Aorta (tissue), 5 donors: ENCODE results near the gene NPPC. TPM values are rescaled to one million over a fixed set of nuclear protein-coding genes. Genes with fewer than 3 reads are reported as not detected.

Experiments used
- ATAC-seq: fragments of 200-7000 bp; cut with Tn5 transposase; one replicate; pipeline ENCODE4 v1.9.1; 2022; ENCODE audit warnings: moderate library complexity; ENCODE audit not compliant: low FRiP score
- DNase-seq, 2 donors: peaks; one replicate each; pipeline ENCODE4 v3.0.0-alpha.2; 2020
- H3K27ac ChIP-seq, 2 donors: one replicate each; pipeline ENCODE4 v1.5.1; 2013; ENCODE audit warnings: low read length in 2 of 2, mild to moderate bottlenecking in 2 of 2, moderate library complexity in 2 of 2, control low read depth in 1 of 2, inconsistent platforms in 1 of 2, low read depth in 1 of 2
- H3K27me3 ChIP-seq, 2 donors: one replicate each; pipeline ENCODE4 v1.6.1; 2013; ENCODE audit warnings: control low read depth in 1 of 2, low read length in 1 of 2, mild to moderate bottlenecking in 1 of 2, moderate library complexity in 1 of 2; ENCODE audit not compliant: insufficient read depth in 2 of 2, control insufficient read depth in 1 of 2
- H3K36me3 ChIP-seq, 2 donors: one replicate each; pipeline ENCODE4 v1.6.1; 2013; ENCODE audit warnings: control low read depth in 1 of 2, low read length in 1 of 2, mild to moderate bottlenecking in 1 of 2; ENCODE audit not compliant: insufficient read depth in 2 of 2, control insufficient read depth in 1 of 2
- H3K4me1 ChIP-seq, 2 donors: one replicate each; pipeline ENCODE4 v1.6.1; 2013; ENCODE audit warnings: low read length in 2 of 2, control low read depth in 1 of 2, mild to moderate bottlenecking in 1 of 2, moderate library complexity in 1 of 2; ENCODE audit not compliant: insufficient read depth in 2 of 2, control insufficient read depth in 1 of 2
- H3K4me3 ChIP-seq, 2 donors: one replicate each; pipeline ENCODE4 v1.5.1; 2013; ENCODE audit warnings: low read length in 2 of 2, control low read depth in 1 of 2, mild to moderate bottlenecking in 1 of 2
- H3K9me3 ChIP-seq: one replicate; pipeline ENCODE4 v1.6.1; 2013; ENCODE audit warnings: mild to moderate bottlenecking, low read length; ENCODE audit not compliant: control insufficient read depth
- WGBS, 2 donors: extraction: QIAGEN DNeasy Blood & Tissue Kit; methylation state at CpG; one replicate each; pipeline ENCODE4 v1.1.7; 2013; 5-methylcytosine and 5-hydroxymethylcytosine counted together
- intact Hi-C, 2 donors: fragments of 100-400 bp; cut with DNase I; formaldehyde crosslinking; loops; one replicate each; pipeline versions ENCODE4 v1.14.2 to v1.15.0; 2022
- polyA plus RNA-seq, 2 donors: library from polyadenylated mRNA; stranded (reverse); fragments of 200-250 nt; gene quantifications; one replicate each; pipeline ENCODE4 v1.2.3, GENCODE V29; 2013
- total RNA-seq, 2 donors: library from RNA; stranded (reverse); fragmentation: NEBNext Ultra II Directional; extraction: Animal tissue kit (Norgen Biotek cat#: 25700); gene quantifications; one replicate each; pipeline ENCODE4 v1.2.1, GENCODE V29; 2021
- donor health status: healthy with polysubstance abuse.
- donor health status: Bipolar disorder and iron deficiency.
- donor health status: DM: no; HTN: no; CAD: no.
- donor health status: DM: no; HTN: no; CAD: no.
- donor health status: DM: yes; HTN: yes; CAD: no.

Gene NPPC
- total and polyA plus RNA-seq, 4 donors = 0.36 to 0.88 (median 0.49) TPM; not detected in 1

DNA sequence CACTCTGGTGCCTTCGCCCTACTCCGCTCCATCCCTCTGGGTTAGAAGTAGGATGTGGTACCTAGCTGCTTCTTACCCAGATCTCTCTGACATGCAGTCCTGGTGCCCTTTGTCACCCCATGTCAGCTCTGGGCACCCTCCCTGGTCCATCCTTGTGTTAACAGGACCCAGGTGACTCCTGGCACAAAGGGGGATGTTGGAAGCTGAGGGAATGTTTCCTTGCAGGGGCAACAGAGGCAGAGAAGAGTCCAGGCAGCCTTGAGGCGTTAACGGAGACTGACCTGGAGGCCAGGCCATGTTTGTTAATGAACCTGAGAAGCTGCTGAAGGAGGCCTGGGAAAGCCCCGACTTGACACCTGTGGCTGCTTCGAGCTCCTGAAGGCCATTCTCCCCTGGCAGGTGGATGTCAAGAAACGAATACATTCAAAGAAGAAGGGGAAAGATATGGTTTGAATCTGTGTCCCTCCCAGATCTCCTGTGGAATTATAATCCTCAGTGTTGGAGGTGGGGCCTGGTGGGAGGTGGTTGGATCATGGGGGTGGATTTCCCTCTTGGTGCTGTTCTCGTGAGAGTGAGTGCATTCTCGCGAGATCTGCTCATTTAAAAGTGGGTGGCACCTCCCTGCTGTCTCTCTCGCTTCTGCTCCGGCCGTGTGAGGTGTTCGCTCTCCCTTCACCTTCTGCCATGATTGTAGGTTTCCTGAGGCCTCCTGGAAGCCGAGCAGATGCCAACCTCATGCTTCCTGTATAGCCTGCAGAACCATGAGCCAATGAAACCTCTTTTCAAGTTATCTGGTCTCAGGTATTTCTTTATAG, 31.4 kb downstream of the NPPC start:
- intact Hi-C loops = no loop called here
- no peak overlapping the region for H3K4me3 ChIP-seq
- peak in 1 of 2 donors; percentile 17 for DNase-seq

GRCh38 chr2:231891514-231891905, 34.7 kb downstream of the NPPC start:
- ATAC-seq (no peak), DNase-seq (peak in 1 of 2 donors; percentile 32)
- Histone ChIP-seq H3K27ac (no peak overlapping the region), H3K4me3 (no peak overlapping the region), H3K36me3 (no peaks in the 10 kb centered on the region), H3K4me1 (no peaks in the 10 kb centered on the region), H3K9me3 (no peaks in the 10 kb centered on the region), H3K27me3 (no peaks in the 10 kb centered on the region)
- intact Hi-C loops = no loop called here
- WGBS, 2 donors = 57 to 69% methylated on average over 11 of the region's 11 CpGs

More for the DNA sequence above, 31.4 kb downstream of the NPPC start:
- Histone ChIP-seq H3K27me3 (no peaks in the 10 kb centered on the region), H3K36me3 (no peaks in the 10 kb centered on the region), H3K27ac (no peak overlapping the region), H3K9me3 (no peaks in the 10 kb centered on the region), H3K4me1 (no peaks in the 10 kb centered on the region)
- 86% methylated on average over 15 of the region's 15 CpGs for WGBS, 2 donors
- no peak for ATAC-seq

GRCh38 chr2:231890896-231891513, 35.2 kb downstream of the NPPC start:
- intact Hi-C loops = no loop called here
- DNase-seq (peak in 1 of 2 donors; percentile 42), ATAC-seq (no peak)
- Histone ChIP-seq H3K9me3 (peaks cover 4% of the 10 kb centered on the region), H3K36me3 (no peaks in the 10 kb centered on the region), H3K4me3 (no peak overlapping the region), H3K27ac (no peak overlapping the region), H3K4me1 (no peaks in the 10 kb centered on the region), H3K27me3 (no peaks in the 10 kb centered on the region)
- WGBS, 2 donors = 86 to 88% methylated on average over 11 of the region's 11 CpGs

DNA sequence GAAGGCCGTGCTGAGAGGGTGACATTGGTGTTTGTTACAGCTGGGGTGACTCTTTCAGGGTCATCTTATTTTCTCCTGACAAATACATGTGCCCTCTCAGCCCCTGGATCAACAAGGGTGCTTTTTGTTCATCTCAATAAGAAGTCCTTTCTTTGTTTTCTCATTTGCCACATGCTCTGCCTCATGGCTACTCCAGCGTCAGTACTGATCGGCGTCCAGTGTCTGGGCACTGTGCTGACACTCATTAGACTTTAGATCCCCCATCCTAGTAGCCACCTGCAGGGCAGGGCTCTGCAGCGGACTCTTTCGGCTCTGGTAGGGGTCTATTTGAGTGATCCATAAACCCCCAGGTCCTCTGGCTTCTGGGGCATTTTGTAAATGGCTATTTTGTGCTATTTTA, 38.4 kb downstream of the NPPC start:
- no peak for ATAC-seq

GRCh38 chr2:231886071-231886681, 40.0 kb downstream of the NPPC start:
- H3K4me3 ChIP-seq = no peak overlapping the region
- DNase-seq (peak in 1 of 2 donors; percentile 7), ATAC-seq (no peak)
- H3K4me1 ChIP-seq = no peaks in the 10 kb centered on the region
- no peaks in the 10 kb centered on the region for H3K36me3 ChIP-seq
- WGBS, 2 donors = 59 to 71% methylated on average over 3 of the region's 3 CpGs
- no peak overlapping the region for H3K27ac ChIP-seq
- H3K9me3 ChIP-seq = peaks cover 4% of the 10 kb centered on the region
- intact Hi-C loops = no loop called here
- H3K27me3 ChIP-seq = no peaks in the 10 kb centered on the region

More for the DNA sequence above, 38.4 kb downstream of the NPPC start:
- H3K27ac ChIP-seq = no peak overlapping the region
- H3K4me3 ChIP-seq = no peak overlapping the region
- H3K9me3 ChIP-seq = peaks cover 4% of the 10 kb centered on the region
- no peaks in the 10 kb centered on the region for H3K36me3 ChIP-seq
- intact Hi-C loops = no loop called here
- H3K27me3 ChIP-seq = no peaks in the 10 kb centered on the region
- DNase-seq = peak in 1 of 2 donors; percentile 55
- H3K4me1 ChIP-seq = no peaks in the 10 kb centered on the region
- WGBS, 2 donors = 85 to 88% methylated on average over 6 of the region's 6 CpGs

- ATAC-seq (no peak), DNase-seq (no peak)
- H3K27me3 ChIP-seq = no peaks in the 10 kb centered on the region
- no peak overlapping the region for H3K27ac ChIP-seq
- H3K9me3 ChIP-seq = peaks cover 4% of the 10 kb centered on the region
- WGBS, 2 donors = 74 to 77% methylated on average over 8 of the region's 8 CpGs
- H3K36me3 ChIP-seq = no peaks in the 10 kb centered on the region
- H3K4me3 ChIP-seq = no peak overlapping the region
- H3K4me1 ChIP-seq = no peaks in the 10 kb centered on the region
- intact Hi-C loops = no loop called here
Observed at GRCh38 chr2:231884438-231885140, 41.6 kb downstream of the NPPC start.

DNA sequence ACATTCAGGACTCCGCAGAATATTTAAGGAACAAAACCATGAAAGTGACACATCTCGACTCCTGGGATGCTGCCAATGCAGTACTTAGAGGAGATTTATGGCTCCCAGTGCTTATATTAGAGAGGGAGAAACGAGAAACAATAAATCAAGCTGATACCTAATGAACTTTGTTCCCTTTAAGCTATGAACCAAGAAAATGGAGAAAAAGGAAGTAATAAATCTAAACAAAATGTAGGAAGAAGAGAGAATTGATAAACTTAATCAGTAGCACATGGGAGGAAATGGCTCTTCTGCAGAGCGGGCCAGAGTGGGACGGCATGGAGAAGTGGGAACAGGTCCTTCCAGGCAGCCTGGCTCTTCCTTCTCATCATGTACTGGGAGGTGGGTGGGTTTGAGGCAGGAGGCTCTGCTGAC, 42.7 kb downstream of the NPPC start:
- intact Hi-C loops = no loop called here
- no peak for ATAC-seq
- H3K4me1 ChIP-seq = no peaks in the 10 kb centered on the region
- H3K27me3 ChIP-seq = no peaks in the 10 kb centered on the region
- DNase-seq = no peak
- 3 to 17% methylated on average over 5 of the region's 5 CpGs for WGBS, 2 donors
- no peaks in the 10 kb centered on the region for H3K36me3 ChIP-seq
- no peak overlapping the region for H3K27ac ChIP-seq
- no peak overlapping the region for H3K4me3 ChIP-seq
- H3K9me3 ChIP-seq = peaks cover 4% of the 10 kb centered on the region

GRCh38 chr2:231882646-231883045, 43.5 kb downstream of the NPPC start:
- WGBS, 2 donors = 57 to 68% methylated on average over 7 of the region's 7 CpGs
- intact Hi-C loops = no loop called here
- no peak overlapping the region for H3K27ac ChIP-seq
- H3K4me1 ChIP-seq = no peaks in the 10 kb centered on the region
- H3K27me3 ChIP-seq = no peaks in the 10 kb centered on the region
- H3K9me3 ChIP-seq = peaks cover 4% of the 10 kb centered on the region
- peak in 1 of 2 donors; percentile 22 for DNase-seq
- no peak for ATAC-seq
- no peaks in the 10 kb centered on the region for H3K36me3 ChIP-seq
- H3K4me3 ChIP-seq = no peak overlapping the region
